GM12865 (cell line): ENCODE data around the gene EEF2KMT.
"Not testable (repeated sequence)": the region's sequence is repeated elsewhere in the genome, so short reads cannot be mapped to it uniquely, and the experiment has no call there.

Experiments
- DNase-seq: peaks from one replicate; pipeline ENCODE4 v3.0.0; 2010; ENCODE audit warnings: low read depth
- H3K4me3 ChIP-seq: 2 replicates; pipeline ENCODE4 v1.5.1; 2011; ENCODE audit warnings: mild to moderate bottlenecking, low read depth, low read length, control low read depth
- TF ChIP-seq, protein P1 (sequence below): IDR thresholded peaks from 2 replicates; pipeline ENCODE4 v1.5.1; 2011; ENCODE audit warnings: low read length, control low read depth, low read depth, inconsistent platforms; ENCODE audit not compliant: insufficient read depth; ENCODE audit errors: missing control alignments

The EEF2KMT gene, protein sequence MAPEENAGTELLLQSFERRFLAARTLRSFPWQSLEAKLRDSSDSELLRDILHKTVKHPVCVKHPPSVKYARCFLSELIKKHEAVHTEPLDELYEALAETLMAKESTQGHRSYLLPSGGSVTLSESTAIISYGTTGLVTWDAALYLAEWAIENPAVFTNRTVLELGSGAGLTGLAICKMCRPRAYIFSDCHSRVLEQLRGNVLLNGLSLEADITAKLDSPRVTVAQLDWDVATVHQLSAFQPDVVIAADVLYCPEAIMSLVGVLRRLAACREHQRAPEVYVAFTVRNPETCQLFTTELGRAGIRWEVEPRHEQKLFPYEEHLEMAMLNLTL

DNA sequence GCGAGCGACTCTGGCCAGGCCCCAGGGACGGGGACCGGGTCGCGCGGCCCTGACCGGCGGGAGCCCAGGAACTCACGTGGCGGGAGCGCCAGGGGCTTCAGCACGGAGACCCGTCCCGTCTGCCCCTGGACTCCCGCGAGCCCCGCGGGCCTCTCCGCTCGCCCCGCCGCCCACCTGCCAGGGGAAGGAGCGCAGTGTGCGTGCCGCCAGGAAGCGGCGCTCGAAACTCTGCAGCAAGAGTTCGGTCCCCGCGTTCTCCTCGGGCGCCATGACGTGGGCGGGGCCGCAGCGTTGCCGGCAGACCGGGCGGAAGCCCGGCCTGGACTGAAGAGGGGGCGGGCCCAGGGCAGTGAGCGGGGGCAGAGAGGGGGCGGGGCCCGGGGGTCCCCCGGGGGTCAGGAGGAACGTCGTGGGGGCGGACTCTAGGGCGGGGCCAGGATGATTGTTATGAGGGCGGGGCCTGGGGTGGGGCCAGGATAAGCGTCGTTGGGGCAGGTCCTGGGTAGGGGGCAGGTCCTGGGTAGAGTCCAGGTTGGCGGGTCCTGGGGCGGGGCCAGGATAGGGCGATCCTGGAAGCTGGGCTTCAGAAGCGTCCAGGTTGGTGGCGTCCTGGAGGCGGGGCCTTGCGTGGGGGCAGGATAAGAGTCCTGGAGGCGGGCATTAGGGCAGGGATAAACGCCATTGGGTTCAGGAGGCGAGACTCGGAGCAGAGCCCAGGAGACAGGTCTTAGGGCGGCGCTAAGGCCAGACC, at the start of gene EEF2KMT:
TSS of gene EEF2KMT (minus strand) at position 326 of the 751 bp plus-strand sequence. CDS start at position 270, 56 bp downstream.
- H3K4me3 ChIP-seq = peak within 1 kb of the TSS; percentile 76
- peak; percentile 99 for DNase-seq

DNA sequence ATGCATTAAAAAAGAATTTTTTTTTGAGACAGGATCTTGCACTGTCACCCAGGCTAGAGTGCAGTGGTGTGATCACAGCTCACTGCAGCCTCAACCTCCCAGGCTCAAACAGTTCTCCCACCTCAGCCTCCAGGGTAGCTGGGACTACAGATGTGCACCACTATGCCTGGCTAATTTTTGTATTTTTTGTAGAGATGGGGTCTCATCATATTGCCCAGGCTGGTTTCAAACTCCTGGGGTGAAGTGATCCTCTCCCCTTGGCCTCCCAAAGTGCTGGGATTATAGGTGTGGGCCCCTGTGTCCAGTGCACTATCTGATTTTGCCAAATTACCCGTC, 47.0 kb upstream of the EEF2KMT start:
- DNase-seq, H3K4me3 ChIP-seq: not testable (repeated sequence)

DNA sequence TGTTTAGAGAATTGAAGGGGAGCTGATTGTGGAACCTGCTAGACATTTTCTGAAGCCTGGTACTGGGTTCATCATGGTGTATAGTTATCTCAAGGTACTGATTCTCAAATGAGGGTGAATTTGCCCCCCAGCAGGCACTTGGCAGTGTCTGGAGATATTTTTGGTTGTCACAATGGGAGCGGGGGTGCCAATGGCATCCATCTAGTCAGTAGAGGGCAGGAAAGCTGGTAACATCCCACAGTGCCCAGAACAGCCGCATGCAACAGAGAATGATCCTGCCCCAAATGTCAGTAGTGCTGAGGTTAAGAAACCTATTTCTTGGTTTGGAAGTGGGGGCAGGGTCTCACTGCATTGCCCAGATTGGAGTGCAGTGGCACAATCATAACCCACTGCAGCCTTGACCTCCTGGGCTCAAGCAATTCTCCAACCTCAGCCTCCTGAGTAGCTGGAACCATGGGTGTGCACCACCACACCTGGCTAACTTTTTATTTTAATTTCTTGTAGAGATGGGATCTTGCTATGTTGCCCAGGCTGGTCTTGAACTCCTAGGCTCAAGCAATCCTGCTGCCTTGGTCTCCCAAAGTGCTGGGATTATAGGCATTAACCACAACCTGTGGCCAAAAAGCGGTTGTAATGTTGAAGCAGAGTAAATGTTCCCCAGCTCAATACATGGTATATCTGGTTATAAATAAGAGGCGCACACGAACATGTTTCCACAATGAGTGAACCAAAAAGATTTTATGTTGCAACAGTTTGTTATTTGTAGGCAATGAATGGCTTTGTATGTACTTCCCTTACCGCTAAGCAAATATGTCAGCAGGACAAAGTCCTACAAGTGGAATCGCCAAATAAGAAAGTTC, 46.4 kb upstream of the EEF2KMT start:
- no peak for DNase-seq
- H3K4me3 ChIP-seq = no peak overlapping the region
- TF ChIP-seq, protein P1, sequence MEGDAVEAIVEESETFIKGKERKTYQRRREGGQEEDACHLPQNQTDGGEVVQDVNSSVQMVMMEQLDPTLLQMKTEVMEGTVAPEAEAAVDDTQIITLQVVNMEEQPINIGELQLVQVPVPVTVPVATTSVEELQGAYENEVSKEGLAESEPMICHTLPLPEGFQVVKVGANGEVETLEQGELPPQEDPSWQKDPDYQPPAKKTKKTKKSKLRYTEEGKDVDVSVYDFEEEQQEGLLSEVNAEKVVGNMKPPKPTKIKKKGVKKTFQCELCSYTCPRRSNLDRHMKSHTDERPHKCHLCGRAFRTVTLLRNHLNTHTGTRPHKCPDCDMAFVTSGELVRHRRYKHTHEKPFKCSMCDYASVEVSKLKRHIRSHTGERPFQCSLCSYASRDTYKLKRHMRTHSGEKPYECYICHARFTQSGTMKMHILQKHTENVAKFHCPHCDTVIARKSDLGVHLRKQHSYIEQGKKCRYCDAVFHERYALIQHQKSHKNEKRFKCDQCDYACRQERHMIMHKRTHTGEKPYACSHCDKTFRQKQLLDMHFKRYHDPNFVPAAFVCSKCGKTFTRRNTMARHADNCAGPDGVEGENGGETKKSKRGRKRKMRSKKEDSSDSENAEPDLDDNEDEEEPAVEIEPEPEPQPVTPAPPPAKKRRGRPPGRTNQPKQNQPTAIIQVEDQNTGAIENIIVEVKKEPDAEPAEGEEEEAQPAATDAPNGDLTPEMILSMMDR = no peak

DNA sequence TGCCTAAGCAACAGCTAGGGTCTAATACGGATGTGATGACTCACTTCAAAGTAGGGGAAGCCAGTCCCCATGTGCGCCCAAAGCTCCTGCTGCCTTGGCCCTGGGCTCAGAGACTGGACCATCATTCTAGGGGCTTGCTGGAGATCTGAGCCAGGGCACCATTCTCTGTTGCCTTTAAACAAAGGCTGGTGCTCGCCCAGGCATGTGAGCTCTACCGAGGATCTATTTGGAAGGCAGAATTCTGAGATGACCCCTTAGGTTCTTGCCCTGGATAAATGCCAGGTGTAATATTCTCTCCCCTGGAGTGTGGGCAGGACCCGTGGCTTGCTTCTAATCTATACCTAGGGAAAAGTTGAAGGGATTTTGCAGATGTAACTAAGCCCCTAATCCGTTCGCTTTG, 42.6 kb upstream of the EEF2KMT start:
- not testable (repeated sequence) for DNase-seq, H3K4me3 ChIP-seq

DNA sequence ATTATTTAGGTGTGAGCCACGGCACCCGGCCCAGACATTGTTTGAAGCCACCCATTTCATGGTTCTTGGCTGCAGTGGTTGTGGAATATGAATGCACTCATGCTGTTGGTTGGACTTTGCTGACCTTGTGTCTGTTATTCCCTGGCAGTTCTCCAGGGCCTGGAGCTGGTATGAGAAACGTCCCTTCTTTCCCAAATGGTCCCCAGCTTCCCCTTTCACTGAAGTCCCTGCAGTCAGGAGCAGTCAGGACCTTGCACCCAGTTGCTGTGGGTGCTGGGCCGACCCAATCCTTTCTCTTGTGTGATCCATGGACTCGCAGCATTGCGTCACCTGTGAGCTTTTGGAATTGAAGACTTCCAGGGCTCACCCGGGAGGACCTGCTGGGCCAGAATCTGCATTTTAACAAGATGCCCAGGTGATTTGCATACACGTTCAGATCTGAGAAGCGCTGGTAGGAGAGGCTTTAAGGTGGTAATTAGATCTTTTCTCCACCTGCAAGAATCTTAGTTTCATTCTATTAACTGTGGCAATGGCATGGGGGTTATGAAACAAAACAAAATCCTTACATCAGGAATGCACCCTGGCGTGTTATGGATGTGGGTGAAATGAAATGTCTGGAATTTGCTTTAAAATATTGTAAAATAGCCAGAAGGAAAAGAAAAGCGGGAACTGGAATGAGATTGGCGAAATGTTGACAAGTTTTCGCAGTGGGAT, 37.3 kb upstream of the EEF2KMT start:
- not testable (repeated sequence) for H3K4me3 ChIP-seq, DNase-seq

DNA sequence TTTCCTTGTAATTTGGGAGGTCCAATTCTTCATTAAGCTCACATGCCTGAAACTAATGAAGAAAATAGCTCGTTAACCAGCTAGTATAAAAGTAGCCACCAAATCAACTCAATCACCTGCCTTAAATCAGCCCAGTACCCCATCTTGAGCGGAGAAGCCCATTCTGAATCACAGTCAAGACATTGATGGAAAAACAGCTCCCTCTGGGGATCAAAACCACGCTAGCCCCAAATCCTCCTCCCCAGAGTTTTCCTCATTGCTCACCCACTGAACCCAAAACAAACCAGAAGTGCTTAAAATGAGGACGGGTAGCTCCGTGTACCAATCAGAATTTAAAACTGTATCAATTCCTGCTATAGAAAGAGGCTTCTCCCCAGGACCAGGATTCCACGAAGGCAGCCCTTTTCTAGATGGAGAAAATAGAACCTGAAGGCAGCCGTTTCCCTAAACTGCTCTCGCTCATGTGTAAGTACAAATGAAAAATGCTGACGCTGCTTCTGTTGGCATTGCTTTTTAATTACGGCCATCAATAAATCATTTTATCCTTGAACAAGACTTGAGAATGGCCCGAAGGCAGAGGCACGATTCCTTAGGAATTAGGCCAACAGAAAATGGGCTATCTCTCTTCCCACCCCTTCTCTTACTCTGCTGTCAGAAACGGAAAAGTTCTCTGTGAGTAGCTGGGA, 35.5 kb upstream of the EEF2KMT start:
- DNase-seq, H3K4me3 ChIP-seq: not testable (repeated sequence)

DNA sequence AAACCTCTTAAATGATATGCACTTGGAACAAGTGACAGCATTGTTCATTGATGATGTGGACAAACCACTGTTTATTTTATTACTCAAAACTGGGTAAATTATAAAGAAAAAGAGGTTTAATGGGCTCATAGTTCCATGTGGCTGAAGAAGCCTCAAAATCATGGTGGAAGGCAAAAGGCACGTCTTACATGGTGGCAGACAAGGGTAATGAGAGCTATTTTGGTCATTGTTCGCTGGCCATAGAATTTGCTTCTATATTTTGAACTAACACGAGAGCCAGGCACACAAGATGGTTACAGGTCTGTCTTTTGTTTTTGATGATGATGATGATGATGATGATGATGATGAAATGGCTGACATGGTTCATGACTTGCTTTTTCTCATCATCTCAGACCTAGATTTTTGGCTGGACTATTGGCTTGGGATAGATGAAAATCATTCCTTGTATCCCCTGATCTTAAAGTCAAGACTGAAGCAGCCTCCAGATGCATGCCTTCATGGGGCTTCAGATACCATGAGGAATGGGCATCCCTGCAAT, 33.9 kb upstream of the EEF2KMT start:
- H3K4me3 ChIP-seq = not testable (repeated sequence)

DNA sequence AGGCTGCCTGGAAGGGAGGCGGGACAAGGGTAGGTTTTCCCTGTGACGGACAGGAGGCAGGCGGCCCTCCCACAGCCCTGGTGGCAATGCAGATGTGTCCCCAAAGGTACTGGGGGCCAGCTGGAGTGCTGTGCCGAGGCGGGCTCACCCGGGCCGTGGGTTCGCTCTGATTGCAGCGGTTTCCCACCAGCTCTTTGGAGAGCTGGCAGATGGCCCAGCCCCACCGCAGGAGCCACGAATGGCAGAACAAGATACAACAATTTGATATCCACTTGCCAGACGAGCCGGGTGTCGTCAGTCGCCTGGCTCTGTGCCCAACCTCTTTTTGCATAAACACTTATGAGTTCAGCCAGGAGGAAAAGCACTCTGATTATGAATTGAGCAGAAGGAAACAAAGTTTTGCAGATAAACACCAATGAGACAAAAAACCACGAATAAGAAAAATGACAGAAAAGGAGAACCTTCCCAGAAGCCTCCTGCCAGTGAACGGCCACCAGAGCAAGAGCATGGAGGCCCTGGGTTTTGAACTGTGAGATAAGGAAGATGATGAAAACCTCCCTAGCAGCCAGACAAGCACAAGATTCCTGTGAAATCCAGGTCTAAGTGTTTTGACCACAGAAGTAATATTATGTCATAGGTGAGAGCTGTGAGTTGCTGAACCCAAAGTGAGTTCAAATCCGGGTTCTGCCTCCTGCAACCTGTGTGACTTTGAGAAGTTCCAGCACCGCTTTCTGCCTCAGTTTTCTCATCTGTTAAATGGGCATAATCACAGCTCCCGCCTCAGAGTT, 19.9 kb upstream of the EEF2KMT start:
- not testable (repeated sequence) for DNase-seq, H3K4me3 ChIP-seq

More for the DNA sequence above, 33.9 kb upstream of the EEF2KMT start:
- not testable (repeated sequence) for DNase-seq

DNA sequence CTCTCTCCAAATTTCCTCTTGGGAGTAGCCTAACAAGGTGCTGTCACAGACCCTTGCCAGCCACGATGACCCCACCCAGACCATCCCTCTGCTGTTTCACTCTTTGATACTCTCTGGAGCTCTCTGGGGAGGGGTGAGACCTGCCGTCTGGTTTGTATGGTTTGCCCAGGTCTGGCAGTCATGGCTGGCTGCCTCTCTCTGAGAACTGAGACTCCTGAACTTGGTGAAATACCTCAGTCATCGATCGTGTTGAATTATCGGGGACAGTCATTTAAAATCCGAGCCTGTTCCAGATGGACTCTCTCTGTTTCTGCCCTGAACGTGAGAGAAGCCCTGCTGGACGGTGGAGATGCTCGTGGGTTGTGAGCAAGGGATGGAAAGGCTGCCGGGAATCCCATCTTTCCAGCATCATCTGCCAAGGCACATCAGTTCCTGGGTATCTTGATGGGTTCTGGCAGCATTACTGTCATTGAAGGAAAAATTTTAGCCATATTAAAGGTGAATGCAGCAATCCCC, 19.2 kb upstream of the EEF2KMT start:
- H3K4me3 ChIP-seq = not testable (repeated sequence)
- DNase-seq = peak; percentile 14

DNA sequence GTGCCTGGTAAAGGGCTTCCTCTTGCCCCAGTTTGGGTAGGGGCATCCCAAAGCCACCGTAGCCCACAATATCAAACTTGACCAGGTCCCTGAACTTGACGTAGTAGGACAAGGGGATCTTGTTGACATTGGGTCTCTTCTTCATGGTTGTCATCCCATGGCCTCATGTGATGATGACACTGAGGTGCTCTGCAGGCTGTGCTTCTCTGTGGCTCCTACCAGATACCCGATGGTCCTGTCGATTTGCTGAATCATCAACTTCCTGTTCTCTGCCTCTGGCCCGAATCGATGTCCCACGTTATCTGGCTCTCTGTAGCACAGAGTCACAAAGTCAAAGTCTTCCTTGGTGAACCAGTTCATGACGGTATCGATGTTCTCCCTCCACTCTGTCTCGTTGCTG, 13.3 kb upstream of the EEF2KMT start:
- DNase-seq, H3K4me3 ChIP-seq: not testable (repeated sequence)
